PFSK-1 (cell line): ENCODE results near the gene TERB1.

Experiments
- SIN3A ChIP-seq: IDR thresholded peaks from 2 replicates; pipeline ENCODE4 v1.6.1; 2012; ENCODE audit warnings: mild to moderate bottlenecking, low read length, moderate library complexity, borderline replicate concordance; ENCODE audit not compliant: insufficient read depth
- TF ChIP-seq, protein P1 (sequence below), 2 experiments: IDR thresholded peaks; 2 replicates each; pipeline versions ENCODE4 v1.6.1 to v1.8.0; 2011 to 2012; ENCODE audit warnings: low read depth in 2 of 2, low read length in 2 of 2, control low read depth in 1 of 2, inconsistent platforms in 1 of 2, mild to moderate bottlenecking in 1 of 2, moderate library complexity in 1 of 2; ENCODE audit not compliant: insufficient read depth in 1 of 2

DNA sequence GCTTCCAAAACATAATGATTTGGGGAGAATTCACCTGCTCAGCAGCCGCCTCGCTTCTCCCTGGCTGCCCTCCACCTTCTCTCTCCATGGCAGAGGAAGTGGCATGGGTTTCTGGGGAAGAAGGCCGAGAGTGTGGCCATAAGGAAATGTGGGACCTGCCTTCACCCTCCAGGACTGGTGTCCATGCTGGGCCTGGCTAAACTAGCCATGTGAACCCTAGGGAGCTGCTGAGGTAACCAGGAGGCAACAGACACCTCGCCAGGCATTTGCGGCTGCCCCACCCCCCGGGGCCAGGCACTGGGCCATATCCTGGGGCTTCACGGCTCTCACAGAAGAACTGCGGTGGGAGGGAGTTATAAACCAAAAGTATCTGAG lies 94.9 kb downstream of the TERB1 start:
- no peak for TF ChIP-seq SIN3A
- TF ChIP-seq, protein P1, sequence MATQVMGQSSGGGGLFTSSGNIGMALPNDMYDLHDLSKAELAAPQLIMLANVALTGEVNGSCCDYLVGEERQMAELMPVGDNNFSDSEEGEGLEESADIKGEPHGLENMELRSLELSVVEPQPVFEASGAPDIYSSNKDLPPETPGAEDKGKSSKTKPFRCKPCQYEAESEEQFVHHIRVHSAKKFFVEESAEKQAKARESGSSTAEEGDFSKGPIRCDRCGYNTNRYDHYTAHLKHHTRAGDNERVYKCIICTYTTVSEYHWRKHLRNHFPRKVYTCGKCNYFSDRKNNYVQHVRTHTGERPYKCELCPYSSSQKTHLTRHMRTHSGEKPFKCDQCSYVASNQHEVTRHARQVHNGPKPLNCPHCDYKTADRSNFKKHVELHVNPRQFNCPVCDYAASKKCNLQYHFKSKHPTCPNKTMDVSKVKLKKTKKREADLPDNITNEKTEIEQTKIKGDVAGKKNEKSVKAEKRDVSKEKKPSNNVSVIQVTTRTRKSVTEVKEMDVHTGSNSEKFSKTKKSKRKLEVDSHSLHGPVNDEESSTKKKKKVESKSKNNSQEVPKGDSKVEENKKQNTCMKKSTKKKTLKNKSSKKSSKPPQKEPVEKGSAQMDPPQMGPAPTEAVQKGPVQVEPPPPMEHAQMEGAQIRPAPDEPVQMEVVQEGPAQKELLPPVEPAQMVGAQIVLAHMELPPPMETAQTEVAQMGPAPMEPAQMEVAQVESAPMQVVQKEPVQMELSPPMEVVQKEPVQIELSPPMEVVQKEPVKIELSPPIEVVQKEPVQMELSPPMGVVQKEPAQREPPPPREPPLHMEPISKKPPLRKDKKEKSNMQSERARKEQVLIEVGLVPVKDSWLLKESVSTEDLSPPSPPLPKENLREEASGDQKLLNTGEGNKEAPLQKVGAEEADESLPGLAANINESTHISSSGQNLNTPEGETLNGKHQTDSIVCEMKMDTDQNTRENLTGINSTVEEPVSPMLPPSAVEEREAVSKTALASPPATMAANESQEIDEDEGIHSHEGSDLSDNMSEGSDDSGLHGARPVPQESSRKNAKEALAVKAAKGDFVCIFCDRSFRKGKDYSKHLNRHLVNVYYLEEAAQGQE (IDR thresholded peaks at IDR 0.05; ENCODE audit: insufficient read depth in 1 of 2, low read depth in 2 of 2, low read length in 2 of 2): no peak
